Right lung (tissue), 10 donors: ENCODE data around the gene PCDHGA8. TPM values are rescaled to one million over a fixed set of nuclear protein-coding genes. Genes with fewer than 3 reads are reported as not detected.
"Not testable (repeated sequence)": the region's sequence is repeated elsewhere in the genome, so short reads cannot be mapped to it uniquely, and the experiment has no call there.

Experiments used
- DNase-seq, 2 donors: peaks; one replicate each; pipeline ENCODE4 v3.0.0-alpha.2; 2013
- long read RNA-seq, 8 donors: transcript quantifications; one replicate each; lab custom pipeline, GENCODE V29; 2026
- polyA plus RNA-seq, 5 donors: library from polyadenylated mRNA; unstranded; fragments of 120-200 nt; gene quantifications; one replicate each; pipeline versions ENCODE4 v1.2.1 to v1.2.3, GENCODE V29; 2013; ENCODE audit warnings: inconsistent platforms in 1 of 5, low replicate concordance in 1 of 5; ENCODE audit not compliant: insufficient read length in 5 of 5, insufficient read depth in 1 of 5

Gene PCDHGA8
- 1 to 10 TPM in 1 of 5 donors, under 1 TPM in 4; 0.50 to 1.1 (median 0.74) TPM for polyA plus RNA-seq
- long read RNA-seq, donor 1, full-length matches to known transcripts = 2 of 2 reads
- long read RNA-seq, donor 1, partial matches to known transcripts = 0 of 2 reads
- long read RNA-seq, donor 1, other reads (novel, unspliced or antisense) = 0 of 2 reads
- long read RNA-seq, donor 2 = 0 reads
- long read RNA-seq, donor 3, full-length matches to known transcripts = 2 of 2 reads
- long read RNA-seq, donor 3, partial matches to known transcripts = 0 of 2 reads
- long read RNA-seq, donor 3, other reads (novel, unspliced or antisense) = 0 of 2 reads
- long read RNA-seq, donor 4, full-length matches to known transcripts = 2 of 2 reads
- long read RNA-seq, donor 4, partial matches to known transcripts = 0 of 2 reads
- long read RNA-seq, donor 4, other reads (novel, unspliced or antisense) = 0 of 2 reads
- long read RNA-seq, donor 5, full-length matches to known transcripts = 1 of 1 reads
- long read RNA-seq, donor 5, partial matches to known transcripts = 0 of 1 reads
- long read RNA-seq, donor 5, other reads (novel, unspliced or antisense) = 0 of 1 reads
- long read RNA-seq, donor 6, full-length matches to known transcripts = 1 of 1 reads
- long read RNA-seq, donor 6, partial matches to known transcripts = 0 of 1 reads
- long read RNA-seq, donor 6, other reads (novel, unspliced or antisense) = 0 of 1 reads
- long read RNA-seq, donor 7, full-length matches to known transcripts = 2 of 2 reads
- long read RNA-seq, donor 7, partial matches to known transcripts = 0 of 2 reads
- long read RNA-seq, donor 7, other reads (novel, unspliced or antisense) = 0 of 2 reads
- long read RNA-seq, donor 8, full-length matches to known transcripts = 2 of 2 reads
- long read RNA-seq, donor 8, partial matches to known transcripts = 0 of 2 reads
- long read RNA-seq, donor 8, other reads (novel, unspliced or antisense) = 0 of 2 reads

DNA sequence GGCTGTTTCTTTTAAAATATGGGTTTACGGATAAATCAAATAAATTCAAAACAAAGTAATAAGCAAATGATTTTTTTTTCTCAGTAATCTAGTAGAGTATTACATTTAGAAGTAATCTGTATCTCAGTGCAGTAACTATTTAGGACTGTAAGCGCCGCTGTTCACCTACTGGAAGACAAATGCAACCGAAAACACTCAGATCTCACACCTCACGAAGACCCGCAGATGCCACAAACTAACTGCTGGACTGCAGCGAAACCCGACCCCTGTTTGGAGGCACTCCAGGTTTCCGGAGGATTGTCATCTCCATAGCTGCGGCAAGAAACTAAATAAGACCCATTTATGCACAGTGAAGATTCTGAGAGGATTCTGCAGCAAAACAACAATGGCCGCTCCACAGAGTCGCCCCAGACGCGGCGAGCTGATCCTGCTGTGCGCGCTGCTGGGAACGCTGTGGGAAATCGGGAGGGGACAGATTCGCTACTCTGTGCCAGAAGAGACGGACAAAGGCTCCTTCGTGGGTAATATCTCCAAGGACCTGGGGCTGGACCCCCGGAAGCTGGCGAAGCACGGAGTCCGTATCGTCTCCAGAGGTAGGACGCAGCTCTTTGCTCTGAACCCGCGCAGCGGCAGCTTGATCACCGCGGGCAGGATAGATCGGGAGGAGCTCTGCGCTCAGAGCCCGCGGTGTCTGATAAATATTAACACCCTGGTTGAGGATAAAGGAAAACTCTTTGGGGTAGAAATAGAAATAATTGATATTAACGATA lies at the start of gene PCDHGA8:
PCDHGA8 (plus strand) TSS at position 205 of the 770 bp plus-strand sequence; CDS start at position 386, 181 bp downstream.
- no peak for DNase-seq

DNA sequence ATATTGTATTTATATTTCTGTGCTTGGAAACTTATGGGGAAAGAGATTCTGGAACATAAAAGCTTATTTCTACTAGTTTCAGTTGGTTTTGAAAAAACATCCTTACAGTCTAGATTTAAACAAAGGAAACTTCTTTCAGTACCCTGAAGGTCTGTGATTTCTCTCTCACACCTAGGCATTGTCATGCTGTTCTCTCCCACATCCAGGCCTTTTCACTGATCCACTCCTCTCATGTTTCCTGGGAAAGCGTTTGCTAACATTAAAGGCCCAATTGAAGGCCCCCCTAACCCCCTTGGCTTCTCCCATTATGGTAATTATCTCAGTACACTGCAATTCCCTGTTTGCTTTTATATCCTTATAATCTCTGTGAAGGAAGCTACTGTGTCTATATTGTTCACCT lies 49.7 kb upstream of the PCDHGA8 start:
- no peak for DNase-seq

DNA sequence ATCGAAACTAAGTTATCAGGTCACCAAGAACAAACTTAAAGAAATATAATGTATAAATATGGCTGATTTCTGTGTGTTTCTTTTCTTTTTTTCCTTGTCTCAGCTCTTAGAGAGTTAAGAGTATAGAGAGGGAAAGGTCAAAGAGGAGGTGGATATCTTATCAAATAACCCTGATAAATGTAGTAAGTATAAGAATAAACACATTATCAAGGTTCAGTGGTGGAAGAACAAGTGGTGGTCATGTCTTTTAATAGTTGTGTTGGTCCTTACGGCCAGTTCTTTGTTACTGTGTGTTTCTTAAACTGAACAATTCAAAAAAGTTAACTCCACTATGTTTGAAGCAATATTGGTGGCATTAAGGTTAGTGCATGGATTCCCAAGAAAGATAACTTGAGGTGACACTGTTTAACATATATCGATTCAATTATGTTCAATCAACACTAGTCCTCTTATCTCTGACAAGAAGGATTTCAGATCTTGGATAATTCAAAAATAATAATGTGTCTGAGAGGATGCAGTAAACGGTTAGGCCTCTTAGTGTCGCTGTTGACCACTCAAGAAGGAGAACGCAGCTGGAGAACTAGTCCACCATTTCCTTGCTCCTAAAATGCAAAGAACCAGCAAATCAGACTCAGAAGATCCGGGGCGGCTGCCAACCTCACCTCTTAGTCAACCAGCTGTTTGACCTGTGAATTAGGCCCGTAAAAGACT lies 49.0 kb upstream of the PCDHGA8 start, which contains the start of gene PCDHGA3:
PCDHGA3 (plus strand) TSS at position 588 of the 711 bp plus-strand sequence. CDS start 205 bp downstream, outside the sequence.
- no peak for DNase-seq

DNA sequence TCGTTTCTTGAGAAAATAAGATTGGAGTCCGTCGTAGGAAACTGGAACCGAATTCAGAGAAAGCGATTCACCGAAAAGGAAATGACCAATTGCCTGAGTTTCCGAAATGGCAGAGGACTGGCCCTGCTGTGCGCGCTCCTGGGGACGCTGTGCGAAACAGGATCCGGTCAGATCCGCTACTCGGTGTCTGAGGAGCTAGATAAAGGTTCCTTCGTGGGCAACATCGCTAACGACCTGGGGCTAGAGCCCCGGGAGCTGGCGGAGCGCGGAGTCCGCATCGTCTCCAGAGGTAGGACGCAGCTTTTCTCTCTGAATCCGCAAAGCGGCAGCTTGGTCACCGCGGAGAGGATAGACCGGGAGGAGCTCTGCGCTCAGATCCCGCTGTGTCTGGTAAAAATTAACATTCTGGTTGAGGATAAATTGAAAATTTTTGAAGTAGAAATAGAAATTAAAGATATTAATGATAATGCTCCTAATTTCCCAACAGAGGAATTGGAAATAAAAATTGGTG lies 48.4 kb upstream of the PCDHGA8 start:
- DNase-seq = no peak

DNA sequence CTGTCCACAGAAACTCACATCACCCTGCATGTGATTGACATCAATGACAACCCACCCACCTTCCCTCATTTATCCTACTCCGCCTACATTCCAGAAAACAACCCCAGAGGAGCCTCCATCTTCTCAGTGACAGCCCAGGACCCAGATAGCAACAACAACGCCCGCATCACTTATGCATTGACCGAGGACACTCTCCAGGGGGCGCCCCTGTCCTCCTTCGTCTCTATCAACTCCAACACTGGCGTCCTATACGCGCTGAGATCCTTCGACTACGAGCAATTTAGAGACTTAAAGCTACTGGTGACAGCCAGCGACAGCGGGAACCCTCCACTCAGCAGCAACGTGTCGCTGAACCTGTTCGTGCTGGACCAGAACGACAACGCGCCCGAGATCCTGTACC lies 47.1 kb upstream of the PCDHGA8 start:
- no peak for DNase-seq

DNA sequence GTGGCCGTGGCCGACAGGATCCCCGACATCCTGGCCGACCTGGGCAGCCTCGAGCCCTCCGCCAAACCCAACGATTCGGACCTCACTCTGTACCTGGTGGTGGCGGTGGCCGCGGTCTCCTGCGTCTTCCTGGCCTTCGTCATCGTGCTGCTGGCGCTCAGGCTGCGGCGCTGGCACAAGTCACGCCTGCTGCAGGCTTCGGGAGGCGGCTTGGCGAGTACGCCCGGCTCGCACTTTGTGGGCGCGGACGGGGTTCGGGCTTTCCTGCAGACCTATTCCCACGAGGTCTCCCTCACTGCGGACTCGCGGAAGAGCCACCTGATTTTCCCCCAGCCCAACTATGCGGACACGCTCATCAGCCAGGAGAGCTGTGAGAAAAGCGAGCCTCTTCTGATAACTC lies 46.4 kb upstream of the PCDHGA8 start:
- not testable (repeated sequence) for DNase-seq

DNA sequence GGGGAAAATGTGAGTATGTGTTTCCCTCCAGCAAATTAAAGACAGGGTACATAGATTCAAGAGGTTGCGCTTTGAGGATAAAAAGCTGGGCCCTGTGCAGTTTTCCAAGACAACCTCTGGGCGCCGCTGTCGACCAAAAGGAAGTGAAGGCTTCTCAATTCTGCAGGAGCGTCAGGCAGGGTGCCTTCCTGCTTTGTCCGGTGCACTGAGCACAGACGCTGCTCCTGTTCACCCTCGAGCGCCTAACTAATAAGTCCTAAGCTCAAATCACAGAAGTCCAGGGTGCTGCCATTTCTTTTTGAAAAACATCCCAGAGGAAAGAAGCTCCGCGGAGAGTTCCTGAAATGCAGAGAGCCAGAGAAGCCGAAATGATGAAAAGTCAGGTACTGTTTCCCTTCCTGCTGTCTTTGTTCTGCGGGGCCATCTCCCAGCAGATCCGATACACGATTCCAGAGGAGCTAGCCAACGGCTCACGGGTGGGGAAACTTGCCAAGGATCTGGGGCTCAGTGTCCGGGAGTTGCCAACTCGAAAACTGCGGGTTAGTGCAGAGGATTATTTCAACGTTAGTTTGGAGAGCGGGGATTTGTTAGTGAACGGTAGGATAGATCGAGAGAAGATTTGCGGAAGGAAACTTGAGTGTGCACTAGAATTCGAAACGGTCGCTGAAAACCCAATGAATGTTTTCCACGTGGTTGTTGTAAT lies 42.4 kb upstream of the PCDHGA8 start, which contains the start of gene PCDHGB1:
PCDHGB1 (plus strand) TSS at position 183 of the 703 bp plus-strand sequence; CDS start at position 345, 162 bp downstream.
- DNase-seq = no peak

DNA sequence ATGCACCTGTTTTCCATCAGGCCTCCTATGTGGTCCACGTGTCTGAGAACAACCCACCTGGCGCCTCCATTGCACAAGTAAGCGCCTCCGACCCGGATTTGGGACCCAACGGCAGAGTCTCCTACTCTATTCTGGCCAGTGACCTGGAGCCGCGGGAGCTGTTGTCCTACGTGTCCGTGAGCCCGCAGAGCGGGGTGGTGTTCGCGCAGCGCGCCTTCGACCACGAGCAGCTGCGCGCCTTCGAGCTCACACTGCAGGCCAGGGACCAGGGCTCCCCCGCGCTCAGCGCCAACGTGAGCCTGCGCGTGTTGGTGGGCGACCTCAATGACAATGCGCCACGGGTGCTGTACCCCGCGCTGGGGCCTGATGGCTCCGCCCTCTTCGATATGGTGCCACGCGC lies 40.8 kb upstream of the PCDHGA8 start:
- no peak for DNase-seq

DNA sequence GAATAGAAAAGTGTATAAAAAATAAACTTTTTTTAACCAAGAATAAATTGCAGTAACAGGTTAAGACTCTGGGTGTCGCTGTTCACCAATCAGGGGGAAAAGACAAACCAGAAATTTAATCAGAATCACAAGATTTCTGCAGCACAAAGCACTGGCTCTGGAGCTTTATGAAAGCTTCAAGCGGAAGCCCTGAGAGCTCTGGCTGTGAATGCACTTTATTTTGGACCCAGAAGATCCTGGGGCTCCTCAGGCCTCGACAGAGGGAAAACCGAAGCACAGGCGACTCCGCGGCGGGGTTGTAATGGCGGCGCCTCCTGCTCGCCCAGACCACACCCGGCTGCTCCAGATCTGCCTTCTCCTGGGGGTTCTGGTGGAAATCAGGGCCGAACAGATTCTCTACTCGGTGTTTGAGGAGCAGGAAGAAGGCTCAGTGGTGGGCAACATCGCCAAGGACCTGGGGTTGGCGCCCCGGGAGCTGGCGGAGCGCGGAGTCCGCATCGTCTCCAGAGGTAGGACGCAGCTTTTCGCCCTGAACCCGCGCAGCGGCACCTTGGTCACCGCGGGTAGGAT lies 37.4 kb upstream of the PCDHGA8 start, which contains the start of gene PCDHGA4:
PCDHGA4 (plus strand) TSS at position 122 of the 570 bp plus-strand sequence; CDS start at position 209, 87 bp downstream.
- DNase-seq = no peak

DNA sequence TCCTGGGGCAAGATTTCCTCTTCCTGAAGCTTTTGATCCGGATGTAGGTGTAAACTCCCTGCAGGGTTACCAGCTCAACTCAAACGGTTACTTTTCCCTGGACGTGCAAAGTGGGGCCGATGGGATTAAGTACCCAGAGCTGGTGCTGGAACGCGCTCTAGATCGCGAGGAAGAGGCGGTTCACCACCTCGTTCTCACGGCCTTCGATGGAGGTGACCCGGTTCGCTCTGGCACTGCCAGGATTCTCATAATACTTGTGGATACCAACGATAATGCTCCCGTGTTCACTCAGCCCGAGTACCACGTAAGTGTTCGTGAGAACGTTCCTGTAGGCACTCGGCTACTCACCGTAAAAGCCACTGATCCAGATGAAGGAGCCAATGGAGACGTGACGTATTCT lies 36.8 kb upstream of the PCDHGA8 start:
- no peak for DNase-seq

DNA sequence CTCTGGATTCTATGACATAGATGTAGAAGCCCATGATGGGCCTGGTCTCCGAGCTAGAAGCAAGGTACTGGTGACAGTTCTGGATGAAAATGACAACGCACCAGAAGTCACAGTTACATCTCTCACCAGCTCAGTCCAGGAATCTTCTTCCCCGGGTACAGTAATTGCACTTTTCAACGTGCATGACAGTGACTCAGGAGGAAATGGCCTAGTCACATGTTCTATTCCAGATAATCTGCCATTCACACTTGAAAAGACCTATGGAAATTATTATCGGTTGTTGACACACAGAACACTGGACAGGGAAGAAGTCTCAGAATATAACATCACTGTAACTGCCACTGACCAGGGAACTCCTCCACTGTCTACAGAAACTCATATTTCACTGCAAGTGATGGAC lies 36.3 kb upstream of the PCDHGA8 start:
- DNase-seq = no peak

DNA sequence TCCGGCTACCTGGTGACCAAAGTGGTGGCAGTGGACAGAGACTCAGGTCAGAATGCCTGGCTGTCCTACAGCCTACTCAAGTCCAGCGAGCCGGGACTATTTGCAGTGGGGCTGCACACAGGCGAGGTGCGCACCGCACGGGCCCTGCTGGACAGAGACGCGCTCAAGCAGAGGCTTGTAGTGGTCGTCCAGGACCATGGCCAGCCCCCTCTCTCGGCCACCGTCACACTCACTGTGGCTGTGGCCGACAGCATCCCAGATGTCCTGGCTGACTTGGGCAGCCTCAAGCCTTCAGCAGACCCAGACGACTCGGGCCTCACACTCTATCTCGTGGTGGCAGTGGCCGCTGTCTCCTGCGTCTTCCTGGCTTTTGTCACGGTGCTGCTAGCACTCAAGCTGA lies 35.5 kb upstream of the PCDHGA8 start:
- no peak for DNase-seq

DNA sequence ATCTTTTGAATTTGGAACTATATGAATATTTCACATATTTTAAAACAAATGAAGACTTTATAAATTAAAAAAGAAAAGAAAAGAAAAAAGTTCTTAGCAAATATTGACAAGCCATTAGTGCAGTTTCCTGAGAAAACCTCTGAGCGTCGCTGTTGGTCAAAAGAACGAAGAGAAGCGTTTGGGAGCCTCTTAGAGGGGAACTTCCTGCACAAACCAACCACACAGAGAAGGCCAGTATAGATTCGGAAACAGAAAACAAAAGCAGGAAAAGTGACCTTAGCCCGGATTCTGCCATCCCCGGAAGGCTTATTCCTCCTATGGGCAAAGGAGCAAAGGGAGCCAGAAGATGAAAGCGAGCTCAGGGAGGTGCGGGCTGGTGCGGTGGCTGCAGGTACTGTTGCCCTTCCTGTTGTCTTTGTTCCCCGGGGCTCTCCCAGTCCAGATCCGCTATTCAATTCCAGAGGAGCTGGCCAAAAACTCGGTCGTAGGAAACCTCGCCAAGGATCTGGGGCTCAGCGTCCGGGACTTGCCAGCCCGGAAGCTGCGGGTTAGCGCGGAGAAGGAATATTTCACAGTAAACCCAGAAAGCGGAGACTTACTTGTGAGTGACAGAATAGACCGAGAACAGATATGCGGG lies 32.5 kb upstream of the PCDHGA8 start, which contains the start of gene PCDHGB2:
PCDHGB2 (plus strand) TSS at position 205 of the 637 bp plus-strand sequence; CDS start at position 347, 142 bp downstream.
- DNase-seq = no peak

DNA sequence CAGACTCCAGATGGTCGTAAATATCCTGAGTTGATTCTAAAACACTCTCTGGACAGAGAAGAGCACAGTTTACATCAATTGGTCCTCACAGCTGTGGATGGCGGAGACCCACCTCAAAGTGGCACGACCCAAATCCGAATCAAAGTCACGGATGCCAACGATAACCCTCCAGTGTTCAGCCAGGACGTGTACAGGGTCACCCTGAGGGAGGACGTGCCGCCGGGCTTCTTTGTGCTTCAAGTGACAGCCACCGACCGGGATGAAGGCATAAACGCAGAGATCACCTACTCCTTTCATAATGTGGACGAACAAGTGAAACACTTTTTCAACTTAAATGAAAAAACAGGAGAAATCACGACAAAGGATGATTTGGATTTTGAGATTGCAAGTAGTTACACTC lies 31.7 kb upstream of the PCDHGA8 start:
- no peak for DNase-seq

DNA sequence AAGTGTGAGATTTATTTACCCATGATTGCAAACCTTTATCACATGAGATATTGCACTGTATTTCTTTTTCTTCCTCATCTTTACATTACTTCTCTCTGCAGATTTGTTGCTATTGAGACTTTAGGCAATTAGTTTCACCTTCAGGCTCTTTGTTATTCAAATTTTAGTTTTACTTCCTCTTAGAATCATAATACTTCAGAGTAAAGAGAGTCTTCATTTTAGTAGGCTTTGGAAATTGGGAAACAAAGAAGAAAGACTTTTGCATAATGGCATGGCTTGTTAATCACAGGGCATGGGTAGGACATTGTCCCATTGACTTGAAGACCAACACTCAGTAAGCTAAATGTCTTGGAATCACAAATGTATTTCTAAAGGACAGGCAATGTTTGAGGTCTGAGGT lies 29.7 kb upstream of the PCDHGA8 start:
- DNase-seq = no peak

DNA sequence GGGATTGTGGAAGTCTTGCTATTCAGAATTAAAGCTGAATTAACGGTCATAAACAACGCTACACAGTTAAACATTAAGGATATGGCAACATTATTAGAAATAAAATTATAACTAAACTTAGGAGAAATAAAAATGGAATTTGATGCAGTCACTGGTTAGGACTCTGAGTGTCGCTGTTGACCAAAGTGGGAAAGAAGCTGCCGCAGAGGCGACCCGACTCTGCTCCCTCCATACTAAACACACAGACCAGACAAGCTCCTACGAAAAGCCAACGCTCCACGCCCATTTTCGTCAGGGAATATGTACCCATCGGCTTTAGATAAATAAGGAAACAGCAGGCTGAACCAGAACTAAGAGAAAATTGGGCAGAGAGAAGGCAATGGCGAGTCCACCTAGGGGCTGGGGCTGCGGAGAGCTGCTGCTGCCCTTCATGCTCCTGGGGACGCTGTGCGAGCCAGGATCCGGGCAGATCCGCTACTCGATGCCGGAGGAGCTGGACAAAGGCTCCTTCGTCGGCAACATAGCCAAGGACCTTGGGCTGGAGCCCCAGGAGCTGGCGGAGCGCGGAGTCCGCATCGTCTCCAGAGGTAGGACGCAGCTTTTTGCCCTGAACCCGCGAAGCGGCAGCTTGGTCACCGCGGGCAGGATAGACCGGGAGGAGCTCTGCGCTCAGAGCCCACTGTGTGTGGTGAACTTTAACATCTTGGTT lies 28.3 kb upstream of the PCDHGA8 start, which contains the start of gene PCDHGA5:
PCDHGA5 (plus strand) TSS at position 211 of the 709 bp plus-strand sequence; CDS start at position 380, 169 bp downstream.
- no peak for DNase-seq

DNA sequence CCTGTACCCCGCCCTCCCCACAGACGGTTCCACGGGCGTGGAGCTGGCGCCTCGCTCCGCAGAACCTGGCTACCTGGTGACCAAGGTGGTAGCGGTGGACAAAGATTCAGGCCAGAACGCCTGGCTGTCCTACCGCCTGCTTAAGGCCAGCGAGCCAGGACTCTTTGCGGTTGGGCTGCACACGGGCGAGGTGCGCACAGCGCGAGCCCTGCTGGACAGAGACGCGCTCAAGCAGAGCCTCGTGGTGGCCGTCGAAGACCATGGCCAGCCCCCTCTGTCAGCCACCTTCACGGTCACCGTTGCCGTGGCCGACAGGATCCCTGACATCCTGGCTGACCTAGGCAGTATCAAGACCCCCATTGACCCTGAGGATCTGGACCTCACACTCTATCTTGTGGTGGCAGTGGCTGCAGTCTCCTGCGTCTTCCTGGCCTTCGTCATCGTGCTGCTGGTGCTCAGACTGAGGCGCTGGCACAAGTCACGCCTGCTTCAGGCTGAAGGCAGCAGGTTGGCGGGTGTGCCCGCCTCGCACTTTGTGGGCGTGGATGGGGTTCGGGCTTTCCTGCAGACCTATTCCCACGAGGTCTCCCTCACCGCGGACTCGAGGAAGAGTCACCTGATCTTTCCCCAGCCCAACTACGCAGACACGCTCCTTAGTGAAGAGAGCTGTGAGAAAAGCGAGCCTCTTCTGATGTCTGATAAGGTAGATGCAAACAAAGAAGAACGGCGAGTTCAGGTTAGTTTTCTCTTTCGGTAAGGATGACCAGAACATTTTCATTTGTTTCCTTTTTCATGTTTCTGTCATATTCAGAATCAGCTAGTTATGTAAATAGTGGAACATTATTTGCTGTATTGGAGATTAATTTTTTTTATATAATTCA lies 26.2 kb upstream of the PCDHGA8 start:
- no peak for DNase-seq
